Glomerular visceral epithelial cell (primary cell): ENCODE measurements around the gene ZNF792.
"Not testable (repeated sequence)": the region's sequence is repeated elsewhere in the genome, so short reads cannot be mapped to it uniquely, and the experiment has no call there.

Experiments
- DNase-seq: peaks from one replicate; pipeline ENCODE4 v3.0.0-alpha.2; 2016; ENCODE audit errors: extremely low spot score

Gene ZNF792

DNA sequence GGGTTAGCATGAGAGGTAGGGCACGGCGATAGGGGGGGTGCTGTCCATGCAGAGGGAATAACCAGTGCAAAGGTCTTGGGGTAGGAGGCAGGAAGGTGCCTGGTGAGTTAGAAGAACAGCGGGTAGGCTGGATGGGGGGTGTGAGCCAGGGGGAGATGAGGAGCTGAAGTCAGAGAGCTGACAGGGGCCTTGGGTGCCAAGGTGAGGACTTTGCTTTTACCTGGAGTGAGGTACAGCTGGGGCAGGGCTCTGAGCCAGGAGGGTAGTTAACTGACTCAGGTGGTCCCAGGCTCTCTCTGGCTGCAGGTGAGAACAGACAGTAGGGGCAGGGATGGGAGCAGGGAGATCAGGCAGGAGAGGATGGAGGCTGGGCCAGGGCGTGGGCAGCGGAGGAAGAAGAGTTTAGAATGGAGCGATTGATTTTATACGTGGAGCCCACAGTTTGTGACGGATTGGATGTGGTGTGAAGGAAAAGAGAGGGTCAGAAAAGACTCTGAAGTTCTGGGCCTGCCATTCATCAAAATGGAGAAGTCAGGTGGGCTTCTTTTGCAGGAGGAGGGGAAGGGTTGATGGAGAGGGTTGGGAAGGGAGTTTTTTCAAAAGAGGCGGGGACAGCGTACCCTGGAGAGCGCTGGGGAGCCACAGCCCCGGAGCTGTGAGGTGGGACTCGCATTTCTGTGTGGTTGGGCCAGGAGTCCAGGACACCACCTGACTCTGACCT is 34.9 kb upstream of the ZNF792 start:
- DNase-seq = no peak

DNA sequence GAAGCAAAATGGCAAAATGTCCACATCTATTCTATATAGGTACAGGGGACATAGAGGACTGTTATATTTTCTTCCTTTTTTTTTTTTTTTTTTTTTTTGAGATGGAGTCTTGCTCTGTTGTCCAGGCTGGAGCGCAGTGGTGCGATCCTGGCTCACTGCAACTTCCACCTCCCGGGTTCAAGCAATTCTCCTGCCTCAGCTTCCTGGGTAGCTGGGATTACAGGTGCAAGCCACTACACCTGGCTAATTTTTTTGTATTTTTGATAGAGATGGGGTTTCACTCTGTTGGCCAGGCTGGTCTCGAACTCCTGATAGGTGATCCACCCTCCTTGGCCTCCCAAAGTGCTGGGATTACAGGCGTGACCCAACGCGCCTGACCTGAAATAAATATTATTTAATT is 34.2 kb upstream of the ZNF792 start:
- not testable (repeated sequence) for DNase-seq

DNA sequence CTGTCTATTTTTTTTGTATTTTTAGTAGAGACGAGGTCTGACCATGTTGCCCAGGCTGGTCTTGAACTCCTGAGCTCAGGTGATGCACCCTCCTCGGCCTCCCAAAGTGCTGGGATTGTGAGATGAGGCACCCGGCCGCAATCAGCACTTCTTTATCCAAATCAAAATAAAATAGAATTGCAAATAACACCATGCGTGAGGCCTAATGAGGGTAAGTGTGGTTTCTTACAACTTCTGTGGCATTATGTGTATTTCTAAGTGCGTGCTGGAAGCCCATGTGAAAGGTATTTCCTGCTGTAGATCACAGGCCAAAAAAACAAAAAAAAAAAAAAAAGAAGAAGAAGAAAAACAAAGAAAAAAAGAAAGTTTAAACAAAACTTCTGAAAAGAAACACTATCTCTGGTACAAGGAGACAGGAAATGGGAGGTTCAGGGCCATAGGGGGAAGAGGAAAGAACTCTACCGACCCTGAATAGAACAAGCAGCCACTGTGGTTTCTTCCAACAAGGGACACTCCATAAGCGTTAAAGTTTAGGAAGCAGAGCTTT is 33.1 kb upstream of the ZNF792 start:
- DNase-seq = no peak

DNA sequence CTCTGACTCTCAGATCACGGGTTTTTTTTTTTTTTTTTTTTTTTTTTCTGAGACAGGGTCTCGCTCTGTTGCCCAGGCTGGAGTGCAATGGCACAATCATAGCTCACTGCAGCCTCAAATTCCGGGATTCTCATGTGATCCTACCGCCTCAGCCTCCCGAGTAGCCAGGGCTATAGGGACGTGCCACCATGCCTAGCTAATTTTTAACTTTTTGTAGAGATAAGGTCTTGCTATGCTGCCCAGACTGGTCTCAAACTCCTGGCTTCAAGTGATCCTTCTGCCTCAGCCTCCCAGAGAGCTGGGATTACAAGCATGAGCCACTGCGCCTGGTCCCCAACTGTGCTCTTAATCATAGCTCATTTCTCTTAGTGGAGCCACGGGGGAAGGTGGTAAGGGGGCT is 31.5 kb upstream of the ZNF792 start:
- no peak for DNase-seq

DNA sequence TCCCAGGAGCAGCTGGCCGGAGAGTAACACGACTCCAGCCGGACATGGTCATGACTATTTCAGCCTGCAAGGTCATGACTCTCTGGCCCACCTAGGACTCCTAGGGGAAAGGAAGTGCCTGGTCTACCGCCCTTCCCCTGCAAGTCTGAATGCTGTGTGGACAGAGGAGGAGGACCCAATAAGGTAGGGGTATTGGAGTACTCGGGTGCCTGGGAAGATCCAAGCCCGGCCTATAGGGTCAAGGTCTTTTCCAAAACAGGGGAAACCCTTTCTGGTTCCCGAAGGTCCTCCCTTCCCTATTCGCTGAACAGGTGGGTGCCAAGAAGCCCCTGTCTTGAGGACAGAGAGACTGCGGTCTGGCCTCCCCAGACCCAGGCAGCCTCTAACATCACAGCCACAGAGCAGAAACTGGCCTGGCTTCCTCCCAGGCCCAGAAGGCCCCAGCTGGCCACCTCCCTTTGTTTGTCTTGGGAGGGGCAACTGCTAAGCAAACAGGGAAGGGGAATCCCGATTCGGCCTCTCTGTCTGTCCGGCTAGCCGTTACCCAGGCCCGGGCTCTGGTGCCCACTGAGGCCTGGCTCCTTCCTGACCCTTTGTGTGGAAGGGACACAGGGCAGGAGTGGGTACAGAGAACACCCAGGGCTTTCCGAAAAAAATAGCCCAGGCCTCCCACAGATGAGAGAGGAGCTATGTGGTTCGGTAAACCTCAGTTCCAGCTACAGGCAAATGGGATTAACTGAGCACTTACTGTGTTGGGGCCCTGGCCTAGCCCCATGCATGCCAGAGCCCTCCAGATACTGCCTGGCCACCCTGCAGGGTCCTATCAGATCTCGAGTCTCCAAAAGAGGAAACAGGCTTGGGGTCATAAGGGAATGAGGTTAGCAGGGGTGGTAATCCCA is 30.9 kb upstream of the ZNF792 start:
- no peak for DNase-seq

DNA sequence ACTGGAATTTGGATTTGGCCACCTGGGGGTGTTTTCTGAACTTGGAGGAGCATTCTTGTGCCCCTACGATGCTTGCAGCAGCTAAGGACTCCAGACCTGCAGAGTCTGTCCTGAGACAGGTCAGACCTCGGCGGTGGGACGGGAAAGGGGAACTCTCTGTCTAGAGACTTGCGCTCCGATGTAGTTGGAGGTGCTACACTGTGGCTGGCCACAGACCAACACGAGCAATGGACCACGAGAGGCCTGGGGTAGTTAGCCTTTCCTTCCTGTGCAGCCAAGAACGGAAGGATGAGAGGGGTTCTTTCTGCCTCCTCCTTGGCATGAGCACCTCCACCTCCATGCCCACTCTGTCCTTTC is 30.2 kb upstream of the ZNF792 start:
- no peak for DNase-seq

DNA sequence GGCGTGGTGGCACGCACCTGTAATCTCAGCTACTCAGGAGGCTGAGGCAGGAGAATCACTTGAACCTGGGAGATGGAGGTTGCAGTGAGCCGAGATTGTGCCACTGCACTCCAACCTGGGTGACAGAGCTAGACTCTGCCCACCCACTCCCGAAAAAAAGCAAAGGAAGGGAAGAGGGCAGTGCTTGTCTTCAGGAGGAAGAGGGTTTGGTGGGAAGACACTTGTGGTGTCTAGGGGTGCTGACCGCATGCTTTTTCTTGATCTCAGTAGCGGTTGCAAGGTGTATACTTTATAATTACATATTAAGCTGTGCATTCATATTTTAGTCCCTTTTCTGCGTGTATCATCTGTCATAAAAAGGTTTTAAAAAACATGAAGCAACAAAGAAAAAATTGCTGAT is 28.6 kb upstream of the ZNF792 start:
- not testable (repeated sequence) for DNase-seq

DNA sequence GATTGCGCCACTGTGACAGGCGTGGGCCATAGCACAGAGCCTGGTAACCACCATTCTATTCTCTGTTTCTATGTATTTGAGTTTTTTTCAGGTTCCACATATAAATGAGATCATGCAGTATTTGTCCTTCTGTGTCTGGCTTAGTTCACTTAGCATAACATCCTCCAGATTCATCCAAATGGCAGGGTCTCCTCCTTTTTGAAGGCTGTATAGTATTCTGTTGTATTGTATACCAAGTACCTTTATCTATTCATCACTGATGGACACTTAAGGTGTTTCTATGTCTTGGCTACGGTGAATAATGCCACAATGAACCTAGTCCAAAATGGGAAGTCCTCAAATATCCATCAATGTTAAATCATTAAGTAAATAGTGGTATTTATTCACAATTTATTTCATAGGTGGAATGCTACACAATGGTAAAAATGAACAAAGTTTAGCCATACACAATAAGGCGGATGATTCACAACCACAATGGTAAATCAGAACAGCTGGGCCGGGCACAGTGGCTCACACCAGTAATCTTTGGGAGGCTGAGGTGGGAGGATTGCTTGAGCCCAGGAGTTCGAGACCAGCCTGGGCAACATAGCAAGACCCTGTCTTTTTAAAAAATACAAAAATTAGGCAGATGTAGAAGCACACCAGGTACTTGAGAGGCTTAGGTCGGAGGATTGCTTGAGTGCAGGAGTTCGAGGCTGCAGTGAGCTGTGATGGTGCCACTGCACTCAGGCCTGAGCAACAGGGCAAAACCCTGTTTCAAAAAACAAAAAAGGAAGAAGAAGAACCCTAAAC is 27.7 kb upstream of the ZNF792 start:
- no peak for DNase-seq

DNA sequence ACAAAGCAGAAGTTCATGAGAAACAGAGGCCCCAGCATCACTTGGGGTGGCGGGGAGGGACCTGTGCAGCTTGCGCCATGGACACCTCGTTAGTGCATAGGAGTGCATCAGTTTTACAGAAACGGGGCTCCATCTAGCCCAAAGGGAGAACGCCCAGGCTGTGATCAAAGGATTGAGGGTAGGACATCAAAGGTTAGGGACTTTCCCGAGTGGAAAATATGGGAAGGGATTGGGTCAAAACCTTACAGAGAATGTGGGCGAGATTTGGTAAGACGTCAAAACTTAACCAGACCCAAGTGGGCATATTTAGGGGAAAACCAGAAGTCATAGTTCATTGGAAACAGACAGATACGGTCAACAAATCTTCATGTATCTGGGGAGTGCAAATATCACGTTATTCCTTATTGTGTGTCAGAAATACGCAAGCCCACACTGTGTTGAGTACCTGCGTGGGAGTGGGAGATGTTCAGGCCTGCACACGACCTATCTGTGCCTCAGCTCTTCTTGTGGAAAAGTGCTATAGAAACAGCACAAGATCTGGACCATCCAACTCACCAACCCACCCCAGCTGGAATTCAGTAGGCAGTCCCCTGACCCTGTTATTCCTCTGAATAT is 26.7 kb upstream of the ZNF792 start:
- no peak for DNase-seq

DNA sequence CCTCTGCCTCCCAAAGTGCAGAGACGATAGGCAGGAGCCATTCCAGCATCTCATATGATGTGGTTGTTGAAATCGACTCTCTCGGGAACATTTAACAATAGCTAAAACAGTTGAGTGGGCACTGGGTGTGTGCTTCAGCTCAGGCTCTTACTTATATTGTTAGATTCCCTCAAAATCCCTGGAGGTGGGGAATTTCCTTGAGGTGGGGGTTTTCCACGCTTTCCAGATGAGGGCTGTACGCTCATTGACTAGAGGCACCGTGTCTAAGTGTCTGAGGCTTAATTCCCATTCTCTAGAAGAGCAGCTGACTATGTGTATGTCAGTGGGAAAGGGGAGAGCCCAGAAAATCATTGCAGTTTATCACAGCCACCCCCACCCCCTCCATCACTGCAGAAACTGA is 25.3 kb upstream of the ZNF792 start:
- DNase-seq = no peak

DNA sequence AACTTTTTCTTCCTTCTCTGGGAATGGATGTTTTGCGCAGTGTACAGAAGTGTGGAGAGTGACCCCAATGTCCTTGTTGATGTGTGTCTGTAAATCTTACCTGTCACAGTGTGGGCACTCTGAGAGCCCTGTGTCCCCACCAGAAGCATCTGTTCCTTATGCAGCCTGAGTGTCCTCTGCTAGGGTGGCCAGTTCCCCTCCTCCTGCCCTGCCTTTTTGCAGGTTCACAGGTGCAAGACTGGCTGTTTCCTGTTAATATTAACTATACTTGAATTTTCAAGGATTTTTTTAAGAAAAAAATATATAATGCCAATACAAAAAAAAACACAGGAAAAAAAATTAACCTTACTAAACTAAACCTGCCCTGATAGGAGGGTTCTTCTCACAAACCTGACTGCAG is 24.1 kb upstream of the ZNF792 start:
- DNase-seq = no peak

DNA sequence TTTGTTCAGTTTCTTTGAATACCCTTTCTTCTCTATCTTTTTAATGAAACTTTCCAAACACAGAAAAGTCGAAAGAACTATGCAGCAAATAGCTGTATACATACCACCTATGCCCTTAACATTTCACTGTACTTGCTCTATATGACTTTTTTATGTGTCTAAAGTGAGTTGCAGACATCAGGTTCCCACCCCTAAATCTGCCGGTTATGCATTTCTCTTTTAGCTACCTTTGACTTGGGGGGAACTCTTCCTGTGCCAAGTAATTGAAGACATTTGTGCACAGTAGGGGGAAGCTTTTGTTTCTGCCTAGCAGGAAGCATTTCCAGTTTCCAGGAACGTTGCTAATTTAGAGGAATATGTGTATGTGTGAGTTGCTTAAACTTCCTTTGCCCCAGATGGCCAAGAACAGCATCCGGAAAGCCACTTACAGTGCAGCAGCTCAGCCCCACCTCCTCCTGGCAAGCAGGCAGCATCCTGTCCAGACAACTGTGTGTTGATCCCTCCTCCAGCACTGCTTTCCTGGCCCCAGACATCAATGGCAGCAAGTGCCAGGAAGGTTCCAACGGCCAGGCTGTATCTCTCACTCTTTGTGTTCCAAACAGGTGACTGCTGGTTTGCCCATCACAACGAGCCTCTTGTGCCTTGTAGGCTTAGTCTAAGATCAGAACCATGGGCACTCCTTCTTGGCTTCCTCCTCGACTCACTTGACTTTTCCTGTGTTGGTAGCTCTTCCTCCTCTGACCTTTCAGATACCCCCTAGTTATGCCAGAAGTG is 21.4 kb upstream of the ZNF792 start:
- DNase-seq = no peak

DNA sequence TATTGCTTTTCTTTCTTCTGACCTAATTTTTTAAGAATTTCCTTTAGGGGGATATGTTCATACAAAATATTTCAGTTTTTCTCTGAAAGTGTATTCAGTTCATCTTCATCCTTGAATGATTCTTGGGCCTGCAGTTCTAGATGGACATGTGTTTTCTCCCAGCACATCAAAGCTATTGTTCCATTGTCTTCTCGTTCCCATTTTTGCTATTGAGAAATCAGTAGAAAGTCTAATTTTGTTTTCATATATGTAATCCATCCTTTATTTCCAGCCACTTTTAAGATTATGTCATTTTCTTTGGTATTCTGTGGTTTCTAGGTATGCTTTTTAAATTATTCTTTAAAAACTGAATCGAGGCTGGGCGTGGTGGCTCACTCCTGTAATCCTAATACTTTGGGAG is 20.3 kb upstream of the ZNF792 start:
- DNase-seq = no peak

DNA sequence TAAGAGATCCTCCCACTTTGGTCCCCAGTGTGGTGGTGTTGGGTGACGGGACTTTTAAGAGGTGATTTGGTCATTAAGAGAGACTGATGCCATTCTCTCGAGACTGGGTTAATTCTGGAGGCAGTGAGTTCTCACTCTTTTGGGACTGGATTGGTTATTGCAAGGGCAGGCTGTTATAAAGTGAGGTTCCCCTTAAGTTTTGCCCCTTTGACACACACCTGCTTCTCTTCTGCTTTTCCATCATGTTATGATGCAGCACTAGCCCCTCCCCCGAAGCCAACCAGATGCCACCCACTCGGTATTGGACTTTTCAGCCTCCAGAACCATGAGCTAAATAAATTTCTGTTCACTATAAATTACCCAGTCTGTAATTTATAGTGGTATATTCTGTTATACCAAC is 19.8 kb upstream of the ZNF792 start:
- DNase-seq = no peak

DNA sequence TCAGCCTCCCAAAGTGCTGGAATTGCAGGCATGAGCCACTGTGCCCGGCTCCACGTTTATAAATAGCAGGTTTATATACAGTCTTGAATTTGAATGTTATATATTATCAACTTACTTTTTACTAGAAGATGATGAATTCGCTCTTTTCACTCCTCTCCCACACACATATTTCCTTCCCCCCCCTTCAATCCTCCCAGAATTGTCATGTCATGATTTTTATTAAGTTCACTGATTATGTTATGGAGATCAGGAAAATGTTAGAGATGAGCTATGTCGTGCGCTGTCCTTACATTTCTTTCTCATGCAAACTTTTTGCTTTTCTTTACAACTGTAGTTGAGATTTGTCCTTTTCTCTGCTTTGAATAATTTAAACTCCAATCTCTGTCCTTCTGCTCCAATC is 18.2 kb upstream of the ZNF792 start:
- DNase-seq = no peak

DNA sequence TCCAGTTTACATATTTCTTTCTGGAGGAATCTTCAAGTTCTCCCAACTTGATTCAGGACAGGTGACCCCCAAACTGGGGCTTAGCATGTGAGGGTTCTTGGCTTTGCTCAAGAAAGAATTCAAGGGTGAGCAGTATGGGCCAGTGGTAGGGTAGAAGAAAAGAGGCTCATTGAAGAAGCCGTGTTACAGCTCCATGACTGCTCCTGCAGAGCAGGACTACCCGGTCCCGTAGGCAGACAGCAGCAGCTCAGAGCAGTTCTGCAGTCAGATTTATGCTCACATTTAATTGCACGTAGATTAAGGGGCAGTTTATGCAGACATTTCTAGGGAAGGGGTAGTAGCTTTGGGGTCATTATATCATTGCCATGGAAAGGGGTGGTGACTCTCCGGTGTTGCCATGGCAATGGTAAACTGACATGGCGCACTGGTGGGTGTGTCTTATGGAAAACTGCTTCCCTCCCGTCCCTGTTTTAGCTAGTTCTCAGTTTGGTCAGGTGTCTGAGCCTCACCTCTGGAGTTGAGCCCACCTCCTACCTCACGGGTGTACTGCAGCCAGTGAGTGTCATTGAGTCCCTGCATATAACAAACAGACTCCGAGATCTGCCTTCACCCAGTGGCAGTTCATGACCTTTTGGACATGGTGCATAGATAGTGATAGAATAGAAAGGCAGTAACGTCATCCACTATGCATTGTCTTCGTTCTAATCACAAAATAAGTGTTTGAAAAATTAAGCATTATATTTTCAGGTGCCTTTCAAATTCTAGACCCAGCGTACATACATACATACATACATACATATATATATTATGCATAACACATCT is 16.0 kb upstream of the ZNF792 start:
- no peak for DNase-seq

DNA sequence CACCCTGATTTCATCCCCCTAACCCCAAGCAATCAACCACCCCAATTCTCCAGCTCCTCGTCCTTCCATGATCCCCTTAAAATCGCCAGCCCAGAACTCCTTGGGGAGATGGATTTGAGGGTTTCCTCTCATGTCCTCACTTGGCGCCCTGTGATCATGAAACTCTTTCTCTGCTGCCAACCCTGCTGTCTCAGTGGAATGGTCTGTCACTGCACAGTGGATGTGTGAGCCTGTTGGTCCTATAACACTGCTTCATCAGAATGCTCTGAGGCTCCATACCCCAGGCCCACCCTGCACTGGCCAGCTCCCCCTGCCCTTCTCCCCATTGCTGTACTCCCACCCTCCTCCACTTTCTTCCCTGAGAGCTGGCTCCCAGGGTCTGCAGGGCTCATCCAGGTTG is 12.6 kb upstream of the ZNF792 start:
- DNase-seq = no peak

DNA sequence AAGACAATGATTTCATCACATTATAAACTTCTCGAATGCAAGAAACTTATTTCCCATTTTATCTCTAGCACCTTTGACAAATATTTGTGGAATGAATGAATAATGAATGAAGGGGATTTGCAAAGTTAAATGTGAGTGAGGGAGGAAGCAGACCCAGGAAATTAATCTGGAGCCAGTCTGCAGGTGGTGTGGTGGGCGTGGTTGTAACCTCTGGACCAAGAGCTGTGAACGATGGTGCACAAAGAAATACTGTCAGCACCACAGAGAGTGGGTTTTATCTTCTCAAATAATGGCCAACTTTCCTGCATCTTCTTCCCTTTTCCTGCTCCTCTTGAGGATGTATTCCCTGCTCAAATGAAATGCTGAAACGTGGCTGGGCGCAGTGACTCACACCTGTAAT is 11.0 kb upstream of the ZNF792 start:
- no peak for DNase-seq

DNA sequence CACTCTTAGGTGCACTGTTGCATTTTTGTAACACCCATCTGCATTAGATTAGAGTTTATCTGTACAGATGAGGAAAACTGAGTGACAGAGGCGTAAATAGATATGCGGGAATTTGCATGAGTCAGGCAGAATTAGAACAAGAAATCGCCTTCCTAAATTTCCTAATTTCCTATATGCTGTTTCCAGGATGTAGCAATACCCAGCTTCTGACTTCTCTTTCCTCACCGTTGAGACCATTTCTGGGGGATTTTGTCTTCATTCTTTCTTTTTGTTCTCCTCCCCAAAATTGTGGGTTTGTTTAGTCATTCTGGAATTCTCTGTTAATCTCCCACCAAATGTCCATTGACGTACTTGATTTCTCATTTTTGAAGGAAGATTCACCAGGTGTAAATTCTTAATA is 10.6 kb upstream of the ZNF792 start:
- no peak for DNase-seq

DNA sequence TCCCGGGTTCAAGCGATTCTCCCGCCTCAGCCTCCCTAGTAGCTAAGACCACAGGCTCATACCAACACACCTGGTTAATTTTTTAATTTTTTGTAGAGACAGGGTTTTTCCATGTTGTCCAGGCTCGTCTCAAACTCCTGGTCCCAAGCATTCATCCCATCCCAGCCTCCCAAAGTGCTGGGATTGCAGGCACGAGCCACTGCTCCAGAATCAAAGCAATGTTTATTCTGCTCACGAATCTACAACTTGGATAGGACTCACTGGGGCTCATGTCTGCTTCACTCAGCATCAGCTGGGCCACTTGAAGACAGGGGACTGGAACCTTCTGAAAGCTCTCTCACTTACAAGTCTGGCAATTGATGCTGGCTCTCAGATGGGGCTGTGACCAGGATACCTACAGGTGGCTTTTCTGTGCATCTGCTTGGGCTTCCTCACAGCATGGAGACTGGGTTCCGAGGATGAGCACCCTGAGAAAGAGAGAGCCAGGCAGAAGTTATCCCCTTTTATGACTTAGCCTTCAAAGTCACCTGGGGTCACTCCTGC is 8.2 kb upstream of the ZNF792 start:
- no peak for DNase-seq
